ENCODE results near the gene CREG2. TPM values are rescaled to one million over a fixed set of nuclear protein-coding genes. Genes with fewer than 3 reads are reported as not detected.
A peak's percentile ranks its signal among the peaks of the same experiment; 100 is the strongest.

CREG2 gene
- total RNA-seq, 3 donors from 2014 or later = under 0.01 TPM; not detected in 2

- intact Hi-C loops (cut with DNase I; ENCODE audit: low total_unique reads) = no loop called here
- Histone ChIP-seq H3K36me3 (no peaks in the 10 kb centered on the region), H3K9me3 (no peaks in the 10 kb centered on the region), H3K4me3 (peak overlapping the region; percentile 84 to 90 (median 87)), H3K4me1 (peaks cover 0 to 13% of the 10 kb centered on the region in 2 donors), H3K27me3 (no peaks in the 10 kb centered on the region), H3K27ac (peak overlapping the region; percentile 30 to 35)
- no peak for DNase-seq (ENCODE audit: low spot score in 2 of 2)
- TF ChIP-seq CTCF (IDR thresholded peaks at IDR 0.05) (no peak), POLR2AphosphoS5 (IDR thresholded peaks at IDR 0.05) (no peak), POLR2A (IDR thresholded peaks at IDR 0.05) (no peak)
Observed at GRCh38 chr2:101305492-101306078, 81.7 kb downstream of the CREG2 start.

GRCh38 chr2:101305035-101305434 lies 82.3 kb downstream of the CREG2 start:
- Histone ChIP-seq H3K9me3 (no peaks in the 10 kb centered on the region), H3K4me3 (peak overlapping the region in 2 of 3 donors; percentile 87 to 90), H3K27ac (peak overlapping the region in 1 of 2 donors; percentile 30), H3K4me1 (peaks cover 0 to 14% of the 10 kb centered on the region in 2 donors), H3K27me3 (no peaks in the 10 kb centered on the region), H3K36me3 (no peaks in the 10 kb centered on the region)
- DNase-seq (ENCODE audit: low spot score in 2 of 2) = no peak
- intact Hi-C loops (cut with DNase I; ENCODE audit: low total_unique reads) = no loop called here
- TF ChIP-seq POLR2A (IDR thresholded peaks at IDR 0.05) (no peak), CTCF (IDR thresholded peaks at IDR 0.05) (no peak), POLR2AphosphoS5 (IDR thresholded peaks at IDR 0.05) (no peak)

- intact Hi-C loops (cut with DNase I; ENCODE audit: low total_unique reads) = no loop called here
- H3K27ac ChIP-seq = no peak overlapping the region
- H3K36me3 ChIP-seq = no peaks in the 10 kb centered on the region
- no peaks in the 10 kb centered on the region for H3K27me3 ChIP-seq
- no peak for TF ChIP-seq POLR2A (IDR thresholded peaks at IDR 0.05)
- TF ChIP-seq CTCF (IDR thresholded peaks at IDR 0.05) = no peak
- no peak for TF ChIP-seq POLR2AphosphoS5 (IDR thresholded peaks at IDR 0.05)
- no peak overlapping the region for H3K4me3 ChIP-seq
- DNase-seq (ENCODE audit: low spot score in 2 of 2) = no peak
- no peaks in the 10 kb centered on the region for H3K9me3 ChIP-seq
- peaks cover 0 to 18% of the 10 kb centered on the region in 2 donors for H3K4me1 ChIP-seq
Observed at GRCh38 chr2:101303688-101304087, 83.6 kb downstream of the CREG2 start.

- intact Hi-C loops (cut with DNase I; ENCODE audit: low total_unique reads) = no loop called here
- Histone ChIP-seq H3K27me3 (no peaks in the 10 kb centered on the region), H3K9me3 (no peaks in the 10 kb centered on the region), H3K36me3 (no peaks in the 10 kb centered on the region), H3K4me1 (peaks cover 0 to 18% of the 10 kb centered on the region in 2 donors), H3K4me3 (no peak overlapping the region), H3K27ac (no peak overlapping the region)
- no peak for TF ChIP-seq CTCF (IDR thresholded peaks at IDR 0.05)
- TF ChIP-seq POLR2A (IDR thresholded peaks at IDR 0.05) = no peak
- no peak for TF ChIP-seq POLR2AphosphoS5 (IDR thresholded peaks at IDR 0.05)
- DNase-seq (ENCODE audit: low spot score in 2 of 2) = no peak
Observed at GRCh38 chr2:101302016-101302415, 85.3 kb downstream of the CREG2 start.

- no peak overlapping the region for H3K4me3 ChIP-seq
Observed at GRCh38 chr2:101300836-101301235, 86.5 kb downstream of the CREG2 start.

More at GRCh38 chr2:101300836-101301235, 86.5 kb downstream of the CREG2 start:
- H3K4me1 ChIP-seq = peaks cover 0 to 14% of the 10 kb centered on the region in 2 donors
- DNase-seq (ENCODE audit: low spot score in 2 of 2) = no peak
- no peaks in the 10 kb centered on the region for H3K27me3 ChIP-seq
- intact Hi-C loops (cut with DNase I; ENCODE audit: low total_unique reads) = loop anchor here (1.0 kb wide), 1 partner anchor 23 kb away; no protein-coding TSS in a partner anchor
- no peak overlapping the region for H3K27ac ChIP-seq
- H3K9me3 ChIP-seq = no peaks in the 10 kb centered on the region
- H3K36me3 ChIP-seq = no peaks in the 10 kb centered on the region
- no peak for TF ChIP-seq POLR2AphosphoS5 (IDR thresholded peaks at IDR 0.05)
- no peak for TF ChIP-seq POLR2A (IDR thresholded peaks at IDR 0.05)
- no peak for TF ChIP-seq CTCF (IDR thresholded peaks at IDR 0.05)
